Lower lobe of right lung (tissue), 2 donors: ENCODE data around the gene P2RY11. TPM values are rescaled to one million over a fixed set of nuclear protein-coding genes. Genes with fewer than 3 reads are reported as not detected.

Experiments
- ATAC-seq, 2 donors: fragments of 200-7000 bp; cut with Tn5 transposase; one replicate each; pipeline ENCODE4 v1.9.1; 2020 to 2022; ENCODE audit warnings: mild to moderate bottlenecking in 2 of 2, moderate library complexity in 2 of 2
- DNase-seq: peaks from one replicate; pipeline ENCODE4 v3.0.0-alpha.2; 2020
- H3K27ac ChIP-seq: fragments of 200-600 bp; one replicate; pipeline ENCODE4 v1.8.0; 2022
- H3K27me3 ChIP-seq: fragments of 200-600 bp; one replicate; pipeline ENCODE4 v1.8.0; 2022; ENCODE audit warnings: low read depth
- H3K36me3 ChIP-seq: fragments of 200-600 bp; one replicate; pipeline ENCODE4 v1.8.0; 2022; ENCODE audit warnings: mild to moderate bottlenecking
- H3K4me1 ChIP-seq: fragments of 200-600 bp; one replicate; pipeline ENCODE4 v1.8.0; 2022
- H3K4me3 ChIP-seq: fragments of 200-600 bp; one replicate; pipeline ENCODE4 v1.8.0; 2022; ENCODE audit warnings: mild to moderate bottlenecking
- H3K9me3 ChIP-seq: fragments of 200-600 bp; one replicate; pipeline ENCODE4 v1.8.0; 2022
- intact Hi-C: fragments of 100-400 bp; cut with DNase I; formaldehyde crosslinking; loops from one replicate; pipeline ENCODE4 v1.11.0; 2022
- total RNA-seq: library from RNA; stranded (reverse); fragmentation: NEBNext Ultra II Directional; extraction: Animal tissue kit (Norgen Biotek cat#: 25700); gene quantifications from one replicate; pipeline ENCODE4 v1.2.1, GENCODE V29; 2021
- TF ChIP-seq, protein P1 (sequence below): fragments of 200-600 bp; IDR thresholded peaks from one replicate; pipeline ENCODE4 v1.8.0; 2022; ENCODE audit warnings: antibody characterized with exemption, mild to moderate bottlenecking
- donor health status: DM: no; HTN: yes; CAD: no; lungs with severe emphysema.

P2RY11 gene
- total RNA-seq, 1 donor from 2014 or later: 15.6 TPM

DNA sequence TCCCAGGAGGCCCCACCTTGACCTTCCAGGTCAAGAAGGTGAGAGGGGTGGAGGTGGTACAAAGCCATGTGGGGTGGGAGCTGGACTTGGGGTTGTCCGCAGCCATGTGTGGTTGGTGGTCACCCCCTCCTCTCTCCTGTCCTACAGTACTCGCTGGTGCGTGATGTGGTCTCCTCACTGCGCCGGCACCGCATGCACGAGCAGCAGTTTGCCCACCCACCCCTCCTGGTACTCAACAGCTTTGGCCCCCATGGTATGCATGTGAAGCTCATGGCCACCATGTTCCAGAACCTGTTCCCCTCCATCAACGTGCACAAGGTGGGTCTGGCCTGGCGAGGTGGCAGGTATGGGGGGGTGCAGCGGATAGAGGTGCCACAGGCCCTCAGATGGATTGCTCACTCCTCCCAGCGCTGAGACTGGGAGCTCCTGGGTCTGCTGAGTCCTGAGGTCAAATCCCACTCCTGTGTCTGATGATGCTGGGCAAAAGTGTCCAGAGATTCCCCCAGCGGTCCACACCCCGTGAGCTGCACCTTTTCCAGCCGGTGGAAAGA, 3.6 kb upstream of the P2RY11 start:
- intact Hi-C loops: no loop called here

DNA sequence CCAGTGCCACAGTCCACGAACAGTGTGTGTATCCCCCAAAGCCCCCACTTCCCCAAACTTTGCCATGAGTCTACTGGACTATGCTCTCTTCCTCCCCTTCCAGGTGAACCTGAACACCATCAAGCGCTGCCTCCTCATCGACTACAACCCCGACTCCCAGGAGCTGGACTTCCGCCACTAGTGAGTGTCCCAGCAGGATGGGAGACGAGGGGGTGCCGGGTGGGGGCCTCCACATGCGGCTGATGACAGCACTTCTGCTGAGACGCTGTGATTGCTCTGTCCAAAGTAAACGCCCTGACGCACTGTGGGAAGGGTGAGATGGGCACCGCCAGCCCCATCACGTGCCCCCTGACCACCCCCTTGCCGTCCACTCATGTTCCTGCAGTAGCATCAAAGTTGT, 2.0 kb upstream of the P2RY11 start:
- Histone ChIP-seq H3K4me3 (no peak overlapping the region), H3K4me1 (peaks cover 33% of the 10 kb centered on the region), H3K27ac (no peak overlapping the region), H3K27me3 (no peaks in the 10 kb centered on the region), H3K9me3 (no peaks in the 10 kb centered on the region), H3K36me3 (peaks cover 50% of the 10 kb centered on the region)
- intact Hi-C loops: no loop called here
- TF ChIP-seq, protein P1, sequence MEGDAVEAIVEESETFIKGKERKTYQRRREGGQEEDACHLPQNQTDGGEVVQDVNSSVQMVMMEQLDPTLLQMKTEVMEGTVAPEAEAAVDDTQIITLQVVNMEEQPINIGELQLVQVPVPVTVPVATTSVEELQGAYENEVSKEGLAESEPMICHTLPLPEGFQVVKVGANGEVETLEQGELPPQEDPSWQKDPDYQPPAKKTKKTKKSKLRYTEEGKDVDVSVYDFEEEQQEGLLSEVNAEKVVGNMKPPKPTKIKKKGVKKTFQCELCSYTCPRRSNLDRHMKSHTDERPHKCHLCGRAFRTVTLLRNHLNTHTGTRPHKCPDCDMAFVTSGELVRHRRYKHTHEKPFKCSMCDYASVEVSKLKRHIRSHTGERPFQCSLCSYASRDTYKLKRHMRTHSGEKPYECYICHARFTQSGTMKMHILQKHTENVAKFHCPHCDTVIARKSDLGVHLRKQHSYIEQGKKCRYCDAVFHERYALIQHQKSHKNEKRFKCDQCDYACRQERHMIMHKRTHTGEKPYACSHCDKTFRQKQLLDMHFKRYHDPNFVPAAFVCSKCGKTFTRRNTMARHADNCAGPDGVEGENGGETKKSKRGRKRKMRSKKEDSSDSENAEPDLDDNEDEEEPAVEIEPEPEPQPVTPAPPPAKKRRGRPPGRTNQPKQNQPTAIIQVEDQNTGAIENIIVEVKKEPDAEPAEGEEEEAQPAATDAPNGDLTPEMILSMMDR: no peak
- ATAC-seq (no peak), DNase-seq (no peak)

More for the DNA sequence above, 3.6 kb upstream of the P2RY11 start:
- Histone ChIP-seq H3K27ac (no peak overlapping the region), H3K27me3 (no peaks in the 10 kb centered on the region), H3K36me3 (peaks cover 43% of the 10 kb centered on the region), H3K9me3 (no peaks in the 10 kb centered on the region), H3K4me3 (no peak overlapping the region), H3K4me1 (peaks cover 25% of the 10 kb centered on the region)
- no peak for DNase-seq
- TF ChIP-seq, protein P1: no peak
- no peak for ATAC-seq

DNA sequence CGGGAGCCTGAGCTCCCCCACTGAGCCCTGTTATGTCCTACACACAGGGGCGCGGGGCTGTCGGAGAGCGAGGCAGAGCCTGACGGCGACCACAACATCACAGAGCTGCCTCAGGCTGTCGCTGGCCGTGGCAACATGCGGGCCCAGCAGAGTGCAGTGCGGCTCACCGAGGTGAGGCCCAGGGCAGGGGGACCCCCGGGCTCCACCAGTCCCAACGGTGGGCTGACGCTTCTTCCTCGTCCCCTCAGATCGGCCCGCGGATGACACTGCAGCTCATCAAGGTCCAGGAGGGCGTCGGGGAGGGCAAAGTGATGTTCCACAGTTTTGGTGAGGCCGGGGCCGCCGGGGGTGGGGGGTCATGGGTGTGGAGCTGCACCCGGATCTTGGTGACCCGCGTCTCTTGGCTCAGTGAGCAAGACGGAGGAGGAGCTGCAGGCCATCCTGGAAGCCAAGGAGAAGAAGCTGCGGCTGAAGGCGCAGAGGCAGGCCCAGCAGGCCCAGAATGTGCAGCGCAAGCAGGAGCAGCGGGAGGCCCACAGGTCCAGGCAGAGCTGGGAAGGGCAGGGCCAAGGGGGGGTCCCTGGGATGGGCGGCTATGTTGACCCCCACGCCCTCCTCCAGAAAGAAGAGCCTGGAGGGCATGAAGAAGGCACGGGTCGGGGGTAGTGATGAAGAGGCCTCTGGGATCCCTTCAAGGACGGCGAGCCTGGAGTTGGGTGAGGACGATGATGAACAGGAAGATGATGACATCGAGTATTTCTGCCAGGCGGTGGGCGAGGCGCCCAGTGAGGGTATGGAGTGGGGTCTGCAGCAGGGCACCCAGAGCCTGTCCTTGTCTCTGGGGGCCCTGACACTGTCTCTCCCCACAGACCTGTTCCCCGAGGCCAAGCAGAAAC, 1.2 kb upstream of the P2RY11 start:
- Histone ChIP-seq H3K27me3 (no peaks in the 10 kb centered on the region), H3K9me3 (no peaks in the 10 kb centered on the region), H3K27ac (no peak overlapping the region), H3K36me3 (peaks cover 58% of the 10 kb centered on the region), H3K4me1 (peaks cover 29% of the 10 kb centered on the region), H3K4me3 (no peak overlapping the region)
- ATAC-seq: no peak
- DNase-seq: no peak
- intact Hi-C loops: no loop called here
- TF ChIP-seq, protein P1: no peak

DNA sequence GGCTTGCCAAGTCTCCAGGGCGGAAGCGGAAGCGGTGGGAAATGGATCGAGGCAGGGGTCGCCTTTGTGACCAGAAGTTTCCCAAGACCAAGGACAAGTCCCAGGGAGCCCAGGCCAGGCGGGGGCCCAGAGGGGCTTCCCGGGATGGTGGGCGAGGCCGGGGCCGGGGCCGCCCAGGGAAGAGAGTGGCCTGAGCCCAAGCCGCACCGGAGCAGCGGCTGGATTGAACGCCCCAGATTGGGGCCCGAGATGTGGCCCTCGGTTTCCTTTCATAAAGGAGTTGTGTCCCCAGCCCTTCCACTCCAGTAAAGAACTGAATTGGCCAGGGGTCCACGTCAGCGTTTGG, 548 bp upstream of the P2RY11 start:
- peak overlapping the region; percentile 36 for H3K27ac ChIP-seq
- intact Hi-C loops: no loop called here
- H3K4me3 ChIP-seq: no peak overlapping the region
- H3K9me3 ChIP-seq: no peaks in the 10 kb centered on the region
- DNase-seq (no peak), ATAC-seq (no peak)
- H3K4me1 ChIP-seq: peaks cover 24% of the 10 kb centered on the region
- no peaks in the 10 kb centered on the region for H3K27me3 ChIP-seq
- H3K36me3 ChIP-seq: peaks cover 64% of the 10 kb centered on the region
- TF ChIP-seq, protein P1: no peak

DNA sequence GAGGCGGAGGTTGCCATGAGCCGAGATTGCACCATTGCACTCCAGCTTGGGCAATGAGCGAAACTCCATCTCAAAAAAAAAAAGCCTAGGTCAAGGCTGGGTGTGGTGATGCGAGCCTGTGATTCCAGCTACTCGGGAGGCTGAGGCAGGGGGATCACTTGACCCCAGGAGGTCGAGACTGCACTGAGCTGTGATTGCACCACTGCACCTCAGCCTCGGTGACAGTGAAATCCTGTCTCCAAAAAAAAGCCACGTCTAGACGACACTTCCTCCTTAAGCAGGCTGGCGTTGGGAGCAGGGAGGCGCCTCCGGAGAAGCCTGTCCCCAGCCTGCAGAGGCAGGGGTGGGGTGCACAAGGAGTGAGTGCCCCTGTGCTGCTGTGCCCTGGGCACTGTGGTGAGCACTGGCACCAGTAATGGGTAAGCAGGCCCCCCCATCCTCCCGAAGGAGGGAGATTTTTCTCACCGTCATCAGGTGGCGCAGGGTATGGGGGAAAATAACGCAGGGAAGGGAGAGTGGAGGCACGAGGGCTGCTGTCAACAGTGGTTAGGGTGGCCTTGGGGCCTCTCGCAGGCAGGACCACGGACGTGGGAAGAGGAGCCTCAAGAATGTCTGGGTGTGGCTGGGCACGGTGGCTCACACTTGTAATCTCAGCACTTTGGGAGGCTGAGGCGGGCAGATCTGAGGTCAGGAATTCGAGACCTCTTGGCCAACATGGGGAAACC, 706 bp downstream of the P2RY11 start:
- intact Hi-C loops: no loop called here
- DNase-seq (peak; percentile 78), ATAC-seq (peak; percentile 10 to 43)
- no peaks in the 10 kb centered on the region for H3K27me3 ChIP-seq
- H3K9me3 ChIP-seq: no peaks in the 10 kb centered on the region
- TF ChIP-seq, protein P1: no peak
- H3K36me3 ChIP-seq: peaks cover 77% of the 10 kb centered on the region
- H3K4me3 ChIP-seq: peak overlapping the region; percentile 30
- H3K4me1 ChIP-seq: peaks cover 17% of the 10 kb centered on the region
- H3K27ac ChIP-seq: peak overlapping the region; percentile 53
